H9 (cell line): Measurements from ENCODE around the gene MTCL1. TPM values are rescaled to one million over a fixed set of nuclear protein-coding genes. Genes with fewer than 3 reads are reported as not detected.

Experiments used
- DNase-seq: peaks from one replicate; pipeline ENCODE4 v3.0.0-alpha.2; 2017
- H2AFZ ChIP-seq: one replicate; pipeline ENCODE4 v1.6.1; 2013; ENCODE audit warnings: mild to moderate bottlenecking, low read length, control low read depth, moderate library complexity
- H2AK5ac ChIP-seq: 2 replicates; pipeline ENCODE4 v1.6.1; 2013; ENCODE audit warnings: low read length, control low read depth, mixed read lengths; ENCODE audit not compliant: insufficient read length
- H2BK120ac ChIP-seq: one replicate; pipeline ENCODE4 v1.6.1; 2013; ENCODE audit warnings: low read depth, mild to moderate bottlenecking, low read length, control low read depth, inconsistent platforms; ENCODE audit not compliant: poor library complexity, severe bottlenecking
- H2BK12ac ChIP-seq: 2 replicates; pipeline ENCODE4 v1.6.1; 2013; ENCODE audit warnings: low read length, control low read depth, mixed read lengths, low read depth; ENCODE audit not compliant: insufficient read length
- H2BK15ac ChIP-seq: 2 replicates; pipeline ENCODE4 v1.6.1; 2013; ENCODE audit warnings: low read depth, low read length, control low read depth
- H2BK20ac ChIP-seq: one replicate; pipeline ENCODE4 v1.6.1; 2013; ENCODE audit warnings: low read depth, mild to moderate bottlenecking, low read length, control low read depth, inconsistent platforms; ENCODE audit not compliant: poor library complexity, severe bottlenecking
- H2BK5ac ChIP-seq: 2 replicates; pipeline ENCODE4 v1.6.1; 2013; ENCODE audit warnings: low read length, control low read depth, mixed read lengths; ENCODE audit not compliant: insufficient read length
- H3K14ac ChIP-seq: 2 replicates; pipeline ENCODE4 v1.6.1; 2013; ENCODE audit warnings: low read length, control low read depth; ENCODE audit not compliant: insufficient read depth
- H3K18ac ChIP-seq: 2 replicates; pipeline ENCODE4 v1.6.1; 2013; ENCODE audit warnings: low read depth, mild to moderate bottlenecking, mixed read lengths, low read length, control low read depth; ENCODE audit not compliant: insufficient read length
- H3K23ac ChIP-seq: 2 replicates; pipeline ENCODE4 v1.6.1; 2013; ENCODE audit warnings: low read length, control low read depth, mixed read lengths, low read depth; ENCODE audit not compliant: insufficient read length
- H3K23me2 ChIP-seq: 2 replicates; pipeline ENCODE4 v1.6.1; 2013; ENCODE audit warnings: low read depth, mild to moderate bottlenecking, mixed read lengths, low read length, control low read depth; ENCODE audit not compliant: insufficient read length, poor library complexity, severe bottlenecking
- H3K27ac ChIP-seq: 2 replicates; pipeline ENCODE4 v1.5.1; 2013; ENCODE audit warnings: low read length, control low read depth, mixed read lengths, low read depth; ENCODE audit not compliant: insufficient read length
- H3K27me3 ChIP-seq: 2 replicates; pipeline ENCODE4 v1.6.1; 2013; ENCODE audit warnings: low read length, control low read depth, inconsistent platforms; ENCODE audit not compliant: insufficient read depth
- H3K4ac ChIP-seq: 2 replicates; pipeline ENCODE4 v1.6.1; 2013; ENCODE audit warnings: low read depth, mild to moderate bottlenecking, control low read depth, inconsistent platforms, low read length, moderate library complexity
- H3K4me1 ChIP-seq: 2 replicates; pipeline ENCODE4 v1.6.1; 2013; ENCODE audit warnings: low read length, control low read depth, inconsistent platforms; ENCODE audit not compliant: insufficient read depth
- H3K4me2 ChIP-seq: 2 replicates; pipeline ENCODE4 v1.6.1; 2013; ENCODE audit warnings: low read length, control low read depth, mixed read lengths; ENCODE audit not compliant: insufficient read length, insufficient read depth
- H3K56ac ChIP-seq: 2 replicates; pipeline ENCODE4 v1.6.1; 2013; ENCODE audit warnings: low read depth, mild to moderate bottlenecking, mixed read lengths, low read length, control low read depth; ENCODE audit not compliant: insufficient read length
- H3K79me1 ChIP-seq: 2 replicates; pipeline ENCODE4 v1.6.1; 2013; ENCODE audit warnings: low read depth, mild to moderate bottlenecking, moderate library complexity, low read length, control low read depth, inconsistent platforms; ENCODE audit not compliant: insufficient read depth, poor library complexity, severe bottlenecking
- H3K79me2 ChIP-seq: 2 replicates; pipeline ENCODE4 v1.6.1; 2013; ENCODE audit warnings: low read length, control low read depth, inconsistent platforms; ENCODE audit not compliant: insufficient read depth
- H3K9ac ChIP-seq: 2 replicates; pipeline ENCODE4 v1.6.1; 2013; ENCODE audit warnings: low read length, control low read depth, mixed read lengths; ENCODE audit not compliant: insufficient read length; ENCODE audit errors: extremely low read depth
- H3K9me3 ChIP-seq: one replicate; pipeline ENCODE4 v1.6.1; 2013; ENCODE audit warnings: low read depth, low read length, inconsistent platforms; ENCODE audit not compliant: control insufficient read depth
- H3T11ph ChIP-seq: one replicate; pipeline ENCODE4 v1.6.1; 2013; ENCODE audit warnings: mild to moderate bottlenecking, low read length, control low read depth, inconsistent platforms
- H4K20me1 ChIP-seq: one replicate; pipeline ENCODE4 v1.6.1; 2013; ENCODE audit not compliant: control insufficient read depth, insufficient read length, insufficient read depth
- H4K5ac ChIP-seq: 2 replicates; pipeline ENCODE4 v1.6.1; 2013; ENCODE audit warnings: low read depth, mild to moderate bottlenecking, mixed read lengths, low read length, control low read depth; ENCODE audit not compliant: insufficient read length
- H4K8ac ChIP-seq: replicated peaks from 2 replicates; pipeline ENCODE4 v1.6.1; 2013; ENCODE audit warnings: low read length, control low read depth, mixed read lengths, low read depth; ENCODE audit not compliant: insufficient read length
- H4K91ac ChIP-seq: 2 replicates; pipeline ENCODE4 v1.6.1; 2013; ENCODE audit warnings: low read depth, mild to moderate bottlenecking, moderate library complexity, mixed read lengths, low read length, control low read depth; ENCODE audit not compliant: insufficient read length
- H3K27ac Mint-ChIP-seq, 3 experiments: 2 replicates in 2 of 3; 3 replicates in 1 of 3; pipeline ENCODE4 v1.8.0; 2020 to 2021; ENCODE audit warnings: mixed read lengths in 3 of 3, mild to moderate bottlenecking in 1 of 3, moderate library complexity in 1 of 3
- H3K27me3 Mint-ChIP-seq: 2 replicates; pipeline ENCODE4 v1.8.0; 2021; ENCODE audit warnings: low read depth, mild to moderate bottlenecking, moderate library complexity, mixed read lengths
- H3K36me3 Mint-ChIP-seq, 3 experiments: 2 replicates in 2 of 3; 3 replicates in 1 of 3; pipeline ENCODE4 v1.8.0; 2020 to 2021; ENCODE audit warnings: low read depth in 3 of 3, mixed read lengths in 3 of 3; ENCODE audit not compliant: insufficient read depth in 1 of 3
- H3K4me1 Mint-ChIP-seq, 2 experiments: 2 replicates each; pipeline ENCODE4 v1.8.0; 2020; ENCODE audit warnings: mixed read lengths in 2 of 2
- H3K4me3 Mint-ChIP-seq, 2 experiments: 2 replicates in 1 of 2; 3 replicates in 1 of 2; pipeline ENCODE4 v1.8.0; 2020 to 2021; ENCODE audit warnings: mild to moderate bottlenecking in 2 of 2, mixed read lengths in 2 of 2, moderate library complexity in 1 of 2
- H3K9me3 Mint-ChIP-seq, 2 experiments: 2 replicates in 1 of 2; 3 replicates in 1 of 2; pipeline ENCODE4 v1.8.0; 2020; ENCODE audit warnings: mild to moderate bottlenecking in 2 of 2, mixed read lengths in 2 of 2, moderate library complexity in 1 of 2
- WGBS: extraction: QIAGEN DNeasy Blood & Tissue Kit; methylation state at CpG from one replicate; pipeline ENCODE4 v1.1.7; 2013; ENCODE audit warnings: missing lambda C conversion rate, low lambda C conversion rate, mixed read lengths; ENCODE audit not compliant: insufficient read length; ENCODE audit errors: extremely low coverage; 5-methylcytosine and 5-hydroxymethylcytosine counted together
- total RNA-seq: library from RNA; stranded (reverse); gene quantifications from 2 replicates; pipeline ENCODE4 v1.2.1, GENCODE V29; 2021
- TF ChIP-seq, protein P1 (sequence below): fragments of 200-600 bp; sonication (generic); conservative IDR thresholded peaks from 3 replicates; pipeline ENCODE4 v1.8.0; 2021; ENCODE audit warnings: antibody characterized with exemption, mild to moderate bottlenecking

Gene MTCL1
- total RNA-seq, 1 experiment from 2014 or later = 50.7 TPM

DNA sequence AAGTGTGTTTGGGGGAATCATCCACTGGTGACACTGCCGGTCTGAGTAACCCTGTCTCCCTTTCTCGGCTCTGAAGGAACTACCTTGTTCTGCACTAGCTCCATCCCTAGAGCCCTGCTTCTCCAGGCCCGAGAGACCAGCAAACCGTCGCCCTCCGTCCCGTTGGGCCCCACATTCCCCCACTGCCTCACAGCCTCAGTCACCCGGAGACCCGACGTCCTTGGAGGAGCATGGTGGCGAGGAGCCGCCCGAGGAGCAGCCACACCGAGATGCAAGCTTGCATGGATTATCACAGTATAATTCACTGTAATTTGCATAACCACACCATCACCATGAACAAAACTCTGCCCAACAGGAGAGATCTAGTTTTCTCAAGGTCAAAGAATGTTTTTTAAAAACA, 126.2 kb downstream of the MTCL1 start:
- Histone ChIP-seq H4K20me1 (no peaks in the 10 kb centered on the region), H3K23ac (no peak overlapping the region), H4K8ac (no peak overlapping the region), H3K14ac (no peak overlapping the region), H3K9me3 (no peaks in the 10 kb centered on the region), H2BK120ac (no peak overlapping the region), H2BK5ac (no peak overlapping the region), H3K23me2 (no peaks in the 10 kb centered on the region), H2BK15ac (no peak overlapping the region), H3K56ac (no peak overlapping the region), H3K79me1 (no peaks in the 10 kb centered on the region), H2BK12ac (no peak overlapping the region), H3K9ac (no peak overlapping the region), H3K18ac (no peak overlapping the region), H2BK20ac (no peak overlapping the region), H3K79me2 (no peaks in the 10 kb centered on the region), H3T11ph (no peak overlapping the region), H3K4me2 (no peak overlapping the region), H4K5ac (no peak overlapping the region), H2AFZ (no peak overlapping the region), H3K27me3 (no peaks in the 10 kb centered on the region), H3K27ac (no peak overlapping the region), H3K4ac (no peak overlapping the region), H2AK5ac (no peak overlapping the region), H3K4me1 (no peaks in the 10 kb centered on the region; the same call in 1 of the 2 replicates), H4K91ac (no peak overlapping the region)
- Mint-ChIP-seq H3K4me3 (no peak overlapping the region), H3K4me1 (peaks cover 23 to 26% of the 10 kb centered on the region in 2 experiments), H3K27me3 (no peaks in the 10 kb centered on the region), H3K27ac (peak overlapping the region in 1 of 3 experiments; percentile 77; a peak in 2 of 7 replicates), H3K9me3 (peaks cover 0 to 3% of the 10 kb centered on the region in 2 experiments; a peak in 2 of 5 replicates), H3K36me3 (peaks cover 11 to 32% (median 18%) of the 10 kb centered on the region in 3 experiments)
- WGBS = no CpG with 5 or more reads among the region's 14 CpGs
- TF ChIP-seq, protein P1, sequence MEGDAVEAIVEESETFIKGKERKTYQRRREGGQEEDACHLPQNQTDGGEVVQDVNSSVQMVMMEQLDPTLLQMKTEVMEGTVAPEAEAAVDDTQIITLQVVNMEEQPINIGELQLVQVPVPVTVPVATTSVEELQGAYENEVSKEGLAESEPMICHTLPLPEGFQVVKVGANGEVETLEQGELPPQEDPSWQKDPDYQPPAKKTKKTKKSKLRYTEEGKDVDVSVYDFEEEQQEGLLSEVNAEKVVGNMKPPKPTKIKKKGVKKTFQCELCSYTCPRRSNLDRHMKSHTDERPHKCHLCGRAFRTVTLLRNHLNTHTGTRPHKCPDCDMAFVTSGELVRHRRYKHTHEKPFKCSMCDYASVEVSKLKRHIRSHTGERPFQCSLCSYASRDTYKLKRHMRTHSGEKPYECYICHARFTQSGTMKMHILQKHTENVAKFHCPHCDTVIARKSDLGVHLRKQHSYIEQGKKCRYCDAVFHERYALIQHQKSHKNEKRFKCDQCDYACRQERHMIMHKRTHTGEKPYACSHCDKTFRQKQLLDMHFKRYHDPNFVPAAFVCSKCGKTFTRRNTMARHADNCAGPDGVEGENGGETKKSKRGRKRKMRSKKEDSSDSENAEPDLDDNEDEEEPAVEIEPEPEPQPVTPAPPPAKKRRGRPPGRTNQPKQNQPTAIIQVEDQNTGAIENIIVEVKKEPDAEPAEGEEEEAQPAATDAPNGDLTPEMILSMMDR = no peak
- DNase-seq = no peak
